Mesothelial cell of epicardium (in vitro differentiated cells): ENCODE results near the gene SHISA2. TPM values are rescaled to one million over a fixed set of nuclear protein-coding genes. Genes with fewer than 3 reads are reported as not detected.

ENCODE experiments used
- DNase-seq, 2 experiments: peaks; one replicate each; pipeline ENCODE4 v3.0.0; 2021; ENCODE audit warnings: low spot score in 2 of 2; ENCODE audit not compliant: unreplicated experiment in 2 of 2
- H3K27ac Mint-ChIP-seq: 2 replicates; pipeline ENCODE4 v1.8.0; 2021; ENCODE audit warnings: mixed read lengths
- H3K27me3 Mint-ChIP-seq: 2 replicates; pipeline ENCODE4 v1.8.0; 2021; ENCODE audit warnings: low read depth, mixed read lengths
- H3K36me3 Mint-ChIP-seq: 2 replicates; pipeline ENCODE4 v1.8.0; 2021; ENCODE audit warnings: mixed read lengths
- H3K4me1 Mint-ChIP-seq: 2 replicates; pipeline ENCODE4 v1.8.0; 2021; ENCODE audit warnings: mixed read lengths
- H3K4me3 Mint-ChIP-seq: 2 replicates; pipeline ENCODE4 v1.8.0; 2021; ENCODE audit warnings: mild to moderate bottlenecking, moderate library complexity, mixed read lengths
- H3K9me3 Mint-ChIP-seq: 2 replicates; pipeline ENCODE4 v1.8.0; 2021; ENCODE audit warnings: mixed read lengths
- total RNA-seq: library from RNA; stranded (reverse); gene quantifications from 3 replicates; pipeline ENCODE4 v1.2.1, GENCODE V29; 2021
- TF ChIP-seq, protein P1 (sequence below): fragments of 200-600 bp; sonication (generic); IDR thresholded peaks from one replicate; pipeline ENCODE4 v1.5.0; 2021; ENCODE audit warnings: antibody characterized with exemption; ENCODE audit not compliant: unreplicated experiment

The SHISA2 gene
- total RNA-seq, 1 donor from 2014 or later: 4.5 TPM

DNA sequence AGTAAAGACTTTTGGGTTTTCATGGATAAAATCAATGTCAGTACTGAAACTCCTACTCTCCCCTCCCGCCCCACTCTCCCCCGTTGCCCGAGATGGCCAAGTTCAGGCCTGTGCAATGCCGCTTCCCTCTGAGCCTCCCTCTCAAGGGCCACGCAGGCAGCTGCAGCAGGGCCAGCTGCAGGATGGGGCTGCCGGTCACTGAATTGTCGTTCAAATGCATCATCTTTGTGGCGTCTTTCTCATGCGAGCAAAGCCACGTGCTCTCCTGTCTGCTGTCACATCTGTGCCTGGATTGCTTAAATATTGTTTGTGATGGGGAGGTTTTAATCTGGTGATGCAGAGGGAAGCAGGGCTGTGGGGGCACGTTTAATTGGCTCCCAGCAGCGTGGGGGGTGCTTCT, 26.6 kb downstream of the SHISA2 start:
- Mint-ChIP-seq H3K27ac (no peak overlapping the region), H3K4me3 (no peak overlapping the region), H3K4me1 (peaks cover 51% of the 10 kb centered on the region), H3K36me3 (peaks cover 8% of the 10 kb centered on the region), H3K9me3 (no peaks in the 10 kb centered on the region), H3K27me3 (no peaks in the 10 kb centered on the region)
- TF ChIP-seq, protein P1, sequence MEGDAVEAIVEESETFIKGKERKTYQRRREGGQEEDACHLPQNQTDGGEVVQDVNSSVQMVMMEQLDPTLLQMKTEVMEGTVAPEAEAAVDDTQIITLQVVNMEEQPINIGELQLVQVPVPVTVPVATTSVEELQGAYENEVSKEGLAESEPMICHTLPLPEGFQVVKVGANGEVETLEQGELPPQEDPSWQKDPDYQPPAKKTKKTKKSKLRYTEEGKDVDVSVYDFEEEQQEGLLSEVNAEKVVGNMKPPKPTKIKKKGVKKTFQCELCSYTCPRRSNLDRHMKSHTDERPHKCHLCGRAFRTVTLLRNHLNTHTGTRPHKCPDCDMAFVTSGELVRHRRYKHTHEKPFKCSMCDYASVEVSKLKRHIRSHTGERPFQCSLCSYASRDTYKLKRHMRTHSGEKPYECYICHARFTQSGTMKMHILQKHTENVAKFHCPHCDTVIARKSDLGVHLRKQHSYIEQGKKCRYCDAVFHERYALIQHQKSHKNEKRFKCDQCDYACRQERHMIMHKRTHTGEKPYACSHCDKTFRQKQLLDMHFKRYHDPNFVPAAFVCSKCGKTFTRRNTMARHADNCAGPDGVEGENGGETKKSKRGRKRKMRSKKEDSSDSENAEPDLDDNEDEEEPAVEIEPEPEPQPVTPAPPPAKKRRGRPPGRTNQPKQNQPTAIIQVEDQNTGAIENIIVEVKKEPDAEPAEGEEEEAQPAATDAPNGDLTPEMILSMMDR: no peak
- DNase-seq: no peak

DNA sequence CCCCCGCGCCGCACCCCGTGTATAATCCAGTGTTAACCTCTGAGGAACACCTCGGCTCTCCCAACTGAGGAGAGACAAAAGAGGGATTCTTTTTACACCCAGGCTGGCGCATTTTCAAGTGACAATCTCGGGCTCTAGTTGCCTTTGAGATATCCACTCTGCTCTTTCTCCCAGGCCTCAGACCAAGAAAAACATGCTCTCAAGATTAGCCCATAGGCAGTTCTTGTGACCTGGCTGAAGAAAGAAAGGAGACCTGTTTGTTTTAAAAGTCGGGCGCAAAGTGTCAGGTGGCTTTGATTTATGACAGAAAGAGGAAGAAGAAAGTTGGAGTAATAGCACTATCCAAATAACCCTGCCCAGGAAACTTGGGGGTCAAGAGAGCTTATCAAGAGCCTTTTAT, 27.3 kb downstream of the SHISA2 start:
- Mint-ChIP-seq H3K27me3 (no peaks in the 10 kb centered on the region), H3K36me3 (peaks cover 8% of the 10 kb centered on the region), H3K4me1 (peaks cover 57% of the 10 kb centered on the region), H3K9me3 (no peaks in the 10 kb centered on the region), H3K27ac (peak overlapping the region; percentile 41), H3K4me3 (no peak overlapping the region)
- TF ChIP-seq, protein P1: no peak
- no peak for DNase-seq

DNA sequence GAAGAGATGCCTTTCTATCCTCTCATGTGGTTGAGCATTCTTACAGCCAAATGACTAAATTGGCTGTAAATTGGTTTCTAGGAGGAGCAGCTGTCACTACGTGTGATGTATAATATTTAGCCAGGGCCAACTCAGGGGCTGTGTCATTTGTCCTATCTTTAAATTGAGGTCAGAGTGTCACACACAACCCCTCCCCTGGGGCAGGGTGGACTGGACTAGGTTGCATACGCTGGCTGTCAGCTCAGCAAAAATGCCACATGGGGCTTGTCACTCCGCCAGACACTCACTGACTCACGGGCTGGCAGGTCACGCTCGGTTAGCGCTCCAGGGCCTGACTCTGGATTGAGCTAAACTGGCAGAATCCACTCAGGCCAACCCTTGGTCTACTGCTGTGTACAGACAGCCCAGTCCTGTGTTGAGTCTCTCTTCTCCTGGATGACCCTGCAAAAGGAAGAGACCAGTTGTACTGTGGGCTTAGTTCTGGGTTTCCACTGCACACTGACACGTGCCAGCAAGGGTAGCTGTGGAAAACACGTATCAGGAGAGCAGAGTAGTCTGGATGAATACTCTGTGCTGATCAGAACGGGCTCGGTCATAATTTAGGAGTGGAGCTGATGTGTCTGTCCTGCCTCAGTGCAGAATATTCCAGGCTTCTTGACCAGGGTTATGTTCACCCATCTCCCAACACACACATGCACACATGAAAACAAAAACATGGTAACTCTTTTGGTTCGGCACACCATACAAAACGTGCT, 29.1 kb downstream of the SHISA2 start:
- DNase-seq: no peak
- Mint-ChIP-seq H3K9me3 (no peaks in the 10 kb centered on the region), H3K4me3 (no peak overlapping the region), H3K4me1 (peaks cover 65% of the 10 kb centered on the region), H3K27me3 (no peaks in the 10 kb centered on the region), H3K27ac (no peak overlapping the region), H3K36me3 (peaks cover 8% of the 10 kb centered on the region)
- TF ChIP-seq, protein P1: no peak

DNA sequence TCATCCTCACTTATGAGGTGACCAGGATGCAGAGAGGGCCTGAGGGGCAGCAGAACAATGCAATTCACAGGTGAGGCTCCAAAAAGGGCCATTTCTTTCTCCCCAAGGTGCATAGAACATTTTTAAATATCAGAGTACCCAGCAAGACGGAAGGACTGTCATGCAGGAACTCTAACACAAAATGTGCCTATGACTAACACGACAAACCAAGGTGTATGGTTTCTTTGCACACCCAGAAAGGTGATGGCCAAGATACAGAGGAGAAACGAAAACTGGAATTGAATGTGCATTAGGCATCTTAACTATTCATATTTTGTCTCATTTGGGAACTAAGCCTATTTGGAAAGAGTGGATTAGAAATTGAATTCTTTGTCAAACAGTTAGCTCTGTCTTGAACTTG, 29.9 kb downstream of the SHISA2 start:
- DNase-seq: no peak
- TF ChIP-seq, protein P1: no peak
- Mint-ChIP-seq H3K4me3 (no peak overlapping the region), H3K36me3 (peaks cover 8% of the 10 kb centered on the region), H3K4me1 (peaks cover 66% of the 10 kb centered on the region), H3K27ac (no peak overlapping the region), H3K27me3 (no peaks in the 10 kb centered on the region), H3K9me3 (no peaks in the 10 kb centered on the region)

DNA sequence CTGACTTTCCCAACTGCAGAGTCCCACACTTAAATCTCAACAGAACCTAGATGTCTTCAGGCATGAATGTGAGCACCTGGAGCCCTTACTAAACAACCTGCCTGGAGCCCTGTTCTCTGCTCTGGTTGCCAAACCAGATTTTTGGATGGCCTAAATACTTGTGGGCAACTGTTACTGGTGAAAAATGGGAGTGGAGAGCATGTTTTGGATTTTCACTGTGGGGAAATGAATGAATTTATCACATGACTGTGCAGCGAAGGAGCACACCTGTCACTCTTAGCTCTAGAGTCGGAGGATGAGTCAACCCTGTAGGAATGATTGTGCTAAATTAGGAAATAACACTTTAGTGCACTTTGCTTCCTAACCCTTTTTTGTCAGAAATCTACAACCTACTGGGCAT, 30.3 kb downstream of the SHISA2 start:
- TF ChIP-seq, protein P1: no peak
- DNase-seq: no peak
- H3K27ac Mint-ChIP-seq: no peak overlapping the region
- H3K27me3 Mint-ChIP-seq: no peaks in the 10 kb centered on the region
- H3K9me3 Mint-ChIP-seq: no peaks in the 10 kb centered on the region
- no peak overlapping the region for H3K4me3 Mint-ChIP-seq
- H3K36me3 Mint-ChIP-seq: peaks cover 8% of the 10 kb centered on the region
- peaks cover 66% of the 10 kb centered on the region for H3K4me1 Mint-ChIP-seq
